HG02763 (cell line): ENCODE data around the gene APBA1.
"Not testable (repeated sequence)": the region's sequence is repeated elsewhere in the genome, so short reads cannot be mapped to it uniquely, and the experiment has no call there.

Experiments used
- ATAC-seq: cut with Tn5 transposase; IDR thresholded peaks from one replicate; pipeline ENCODE4 v1.9.1; 2021; ENCODE audit warnings: mild to moderate bottlenecking, moderate library complexity; ENCODE audit not compliant: unreplicated experiment

Gene APBA1

DNA sequence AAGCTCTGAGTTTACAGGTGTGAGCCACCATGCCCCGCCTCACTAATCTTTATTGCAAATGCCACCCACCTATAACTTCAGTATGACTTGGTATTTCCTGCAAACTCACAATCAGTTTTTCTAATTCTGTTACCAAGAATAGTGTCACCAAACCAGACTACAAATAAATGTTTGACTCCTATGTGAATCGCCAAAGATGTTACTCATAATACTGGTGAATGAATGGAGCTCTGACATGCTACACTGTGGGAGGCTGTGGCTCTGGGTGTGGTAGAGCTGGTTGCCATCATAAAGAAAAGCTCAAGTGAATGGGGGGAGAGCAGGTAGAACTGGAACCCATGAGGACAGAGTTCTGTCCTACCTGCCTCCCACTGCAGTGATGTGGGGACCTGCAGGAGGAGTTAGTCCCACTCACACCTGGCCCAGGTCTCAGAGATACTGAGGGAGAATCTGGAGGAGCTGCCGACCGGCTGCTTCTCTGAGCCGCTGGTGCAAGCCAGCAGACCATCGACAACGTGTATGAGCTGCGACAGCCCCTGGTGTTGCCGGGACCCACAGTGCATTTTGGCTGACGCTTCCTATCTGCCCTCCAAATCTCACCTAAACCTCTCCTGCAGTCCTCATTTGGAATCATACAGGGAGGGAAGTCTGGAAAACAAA lies 251.4 kb downstream of the APBA1 start:
- no peak for ATAC-seq

DNA sequence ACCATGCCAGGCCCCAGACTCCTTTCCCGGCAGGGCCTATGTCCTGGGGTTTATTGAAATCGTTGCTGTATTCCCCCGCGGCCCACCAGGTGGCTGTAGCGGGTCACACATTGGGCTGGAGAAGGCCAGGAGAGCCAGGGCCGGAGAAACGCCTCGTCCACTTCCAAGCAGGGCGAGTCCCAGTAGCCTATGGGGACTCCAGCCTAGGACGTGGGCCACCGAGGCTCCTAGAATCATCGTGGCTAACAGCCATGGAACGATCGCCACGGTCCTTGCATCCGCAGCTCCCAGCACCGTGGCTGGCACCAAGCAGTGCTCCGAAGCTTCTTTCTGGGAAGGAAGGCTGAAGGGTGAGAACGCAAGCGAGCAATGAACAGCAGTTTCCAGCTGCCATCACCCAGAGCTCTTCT lies 259.4 kb downstream of the APBA1 start:
- no peak for ATAC-seq

DNA sequence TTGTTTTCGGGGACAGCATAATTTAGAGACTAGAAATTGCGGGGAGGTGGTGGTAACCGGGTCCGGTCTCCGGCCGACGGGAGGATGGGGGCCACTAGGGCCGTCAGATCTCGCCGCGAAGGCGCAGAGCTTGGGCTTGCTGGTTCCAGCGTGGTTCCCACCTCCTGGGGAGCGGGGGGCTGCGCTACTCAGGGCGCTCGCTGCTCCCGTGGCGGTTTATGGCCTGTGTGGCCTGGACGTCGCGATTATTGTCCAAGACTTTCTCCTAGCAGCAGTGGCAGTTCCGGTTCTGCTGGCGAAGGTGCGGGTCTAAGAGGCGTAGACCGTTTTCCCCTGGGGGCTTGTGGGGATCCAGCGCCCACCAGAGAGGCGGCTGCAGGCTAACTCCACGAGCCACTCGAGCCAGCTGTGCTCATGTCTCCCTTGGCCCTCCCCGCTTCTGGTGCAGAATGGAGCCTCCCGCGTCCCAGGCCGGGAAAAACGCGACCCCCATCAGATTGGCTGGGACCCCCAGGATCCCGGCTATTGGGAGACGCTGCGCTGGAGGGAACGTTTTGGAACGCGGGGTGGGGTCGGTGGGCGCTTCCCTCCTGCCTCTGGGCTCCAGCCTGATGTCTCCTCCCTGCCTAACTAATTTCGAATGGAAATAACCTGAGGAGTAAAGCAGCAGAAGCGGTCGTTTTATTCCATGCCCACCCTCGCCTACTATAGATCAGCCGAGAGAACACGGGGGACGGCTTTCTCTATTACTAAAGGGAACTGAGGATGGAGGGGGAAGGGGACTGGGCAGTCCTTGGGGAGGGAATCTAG lies 260.0 kb downstream of the APBA1 start:
- no peak for ATAC-seq

DNA sequence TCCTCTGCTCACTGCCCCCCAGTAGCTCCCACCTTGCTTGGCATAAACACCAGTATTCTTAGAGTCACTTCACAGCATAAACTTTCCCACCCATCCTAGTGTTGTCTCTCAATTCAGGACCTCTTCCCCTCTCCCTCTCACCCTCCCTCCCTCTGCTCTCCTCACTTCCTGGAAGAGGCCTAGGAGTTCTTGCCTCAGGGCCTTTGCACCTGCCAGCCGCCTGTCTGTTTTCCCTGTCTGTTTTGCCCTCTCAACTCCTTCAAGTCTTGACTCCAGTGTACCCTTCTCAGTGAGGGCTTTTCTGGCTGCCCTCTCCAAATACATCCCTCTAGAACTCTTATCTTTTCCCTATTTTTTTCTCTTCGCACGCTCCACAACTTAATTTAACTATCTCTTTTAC lies 260.9 kb downstream of the APBA1 start:
- ATAC-seq: no peak

DNA sequence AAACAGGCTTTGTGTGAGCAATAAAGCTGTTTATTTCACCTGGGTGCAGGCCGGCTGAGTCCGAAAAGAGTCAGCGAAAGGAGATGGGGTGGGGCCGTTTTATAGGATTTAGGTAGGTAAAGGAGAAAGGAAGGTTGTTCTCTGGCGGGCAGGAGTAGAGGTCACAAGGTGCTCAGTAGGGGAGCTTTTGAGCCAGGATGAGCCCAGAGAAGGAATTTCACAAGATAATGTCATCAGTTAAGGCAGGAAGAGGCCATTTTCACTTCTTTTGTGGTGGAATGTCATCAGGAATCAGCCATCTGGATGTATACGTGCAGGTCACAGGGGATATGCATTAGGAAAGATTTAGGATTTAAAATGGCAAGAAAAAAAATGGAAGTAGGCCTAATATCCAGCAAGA lies 262.2 kb downstream of the APBA1 start:
- ATAC-seq: not testable (repeated sequence)

DNA sequence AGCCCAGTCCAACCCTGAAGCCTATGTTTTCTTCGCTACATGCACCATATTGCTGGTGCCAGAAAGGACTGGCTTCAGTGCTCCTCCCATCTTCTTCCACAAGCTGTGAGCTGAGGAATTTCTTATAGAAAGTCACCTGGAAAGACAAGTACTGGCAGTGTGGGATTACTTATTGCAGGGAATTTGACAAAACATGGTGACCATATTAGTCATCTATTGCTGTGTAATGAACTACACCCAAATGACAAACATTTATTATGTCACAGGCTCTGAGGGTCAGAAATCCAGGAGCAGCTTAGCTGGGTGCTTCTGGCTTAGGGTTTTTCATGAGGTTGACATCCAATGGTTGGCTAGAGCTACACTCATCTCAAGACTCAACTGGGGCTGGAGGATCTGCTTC lies 271.7 kb downstream of the APBA1 start:
- no peak for ATAC-seq

DNA sequence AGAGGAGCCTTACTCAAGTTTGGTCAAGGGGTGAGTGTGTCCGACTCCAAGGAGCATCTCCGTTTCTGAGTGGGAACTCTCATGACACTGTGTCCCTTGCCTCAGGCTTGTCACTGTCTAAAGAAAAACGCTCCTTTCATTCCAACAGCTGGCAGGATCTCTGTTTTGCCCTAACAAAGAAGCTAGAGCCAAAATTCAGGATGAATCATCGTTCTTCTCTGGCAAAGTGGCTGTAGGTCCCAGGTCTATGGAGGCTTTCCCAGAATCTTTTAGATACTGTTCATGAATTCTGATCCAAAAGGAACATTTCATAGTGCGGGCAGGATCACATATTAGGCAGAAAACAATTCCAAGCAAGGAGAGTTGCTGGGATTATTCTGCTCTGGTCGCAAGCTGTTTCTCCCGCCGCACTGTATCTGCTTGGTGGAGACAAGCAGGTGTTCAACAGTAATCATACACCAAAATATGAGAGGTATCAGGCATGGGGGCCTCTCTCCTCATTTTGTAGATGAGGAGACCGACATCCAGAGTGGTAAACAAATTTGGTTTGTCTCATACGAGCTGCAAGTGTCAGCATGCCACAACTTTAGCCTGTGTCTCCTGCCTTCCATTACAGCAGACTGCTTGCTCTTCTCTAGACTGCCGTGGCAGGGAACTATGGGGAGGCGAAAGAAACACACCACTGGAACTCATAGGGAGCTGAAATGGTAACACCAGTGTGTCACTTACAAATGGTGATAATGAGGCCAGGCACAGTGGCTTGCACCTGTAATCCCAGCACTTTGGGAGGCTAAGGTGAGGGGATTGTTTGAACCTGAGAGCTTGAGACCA lies 274.6 kb downstream of the APBA1 start:
- no peak for ATAC-seq

DNA sequence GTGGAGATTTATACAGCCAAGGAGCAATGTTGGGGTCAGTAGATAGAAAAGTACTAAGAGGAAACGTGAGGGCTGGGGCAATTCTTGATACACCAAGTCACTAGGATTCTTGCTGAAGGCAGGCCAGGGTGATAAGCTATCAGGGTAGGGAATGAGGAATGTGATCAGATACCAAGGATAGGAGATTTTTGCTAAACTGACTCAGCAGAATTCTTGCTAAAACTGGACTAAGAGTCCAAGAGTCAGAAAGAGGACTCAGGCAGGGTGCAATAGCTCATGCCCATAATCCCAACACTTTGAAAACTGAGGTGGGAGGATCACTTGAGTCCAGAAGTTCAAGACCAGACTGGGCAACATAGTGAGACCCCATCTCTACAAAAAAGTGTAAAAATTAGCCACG lies 275.4 kb downstream of the APBA1 start:
- ATAC-seq: no peak

DNA sequence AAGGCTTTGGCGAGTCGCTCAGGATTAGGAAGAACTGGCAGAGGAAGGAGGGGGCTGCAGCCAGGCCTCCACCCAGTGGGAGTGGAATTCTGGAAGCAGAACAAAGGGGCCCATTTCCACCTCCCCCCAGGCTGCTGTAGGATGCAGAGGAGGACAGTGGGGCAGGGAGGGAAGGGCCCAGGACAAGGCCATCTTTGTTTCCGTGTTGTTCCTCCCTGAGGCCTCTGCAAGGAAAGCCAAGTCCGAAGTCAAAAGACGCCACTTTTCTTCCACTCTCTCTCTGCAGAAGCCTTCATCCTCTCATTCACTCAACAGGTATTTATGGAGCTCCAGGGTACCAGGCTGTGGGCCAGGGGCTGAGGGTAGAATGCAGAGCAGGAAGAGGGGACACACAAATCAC lies 276.5 kb downstream of the APBA1 start:
- ATAC-seq: no peak

DNA sequence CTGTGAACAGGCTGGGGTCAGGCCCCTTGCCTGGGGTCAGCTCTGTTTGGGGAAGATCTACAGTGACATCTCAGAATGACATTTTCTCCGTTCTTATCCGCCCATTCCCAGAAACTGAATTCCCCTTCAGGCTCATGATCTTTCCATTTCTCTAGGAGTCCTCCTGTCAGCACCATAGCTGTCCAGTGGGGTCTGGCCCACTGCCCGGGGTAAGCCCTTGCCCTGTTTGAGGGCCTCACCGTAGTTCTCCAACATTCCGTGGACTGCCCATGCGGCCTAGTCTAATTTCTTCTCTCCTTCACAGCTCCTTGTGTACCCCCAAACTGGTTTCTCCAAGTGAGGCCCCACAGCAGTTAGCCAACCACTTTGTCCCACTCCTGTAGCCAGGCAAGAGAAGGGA lies 278.7 kb downstream of the APBA1 start:
- no peak for ATAC-seq

DNA sequence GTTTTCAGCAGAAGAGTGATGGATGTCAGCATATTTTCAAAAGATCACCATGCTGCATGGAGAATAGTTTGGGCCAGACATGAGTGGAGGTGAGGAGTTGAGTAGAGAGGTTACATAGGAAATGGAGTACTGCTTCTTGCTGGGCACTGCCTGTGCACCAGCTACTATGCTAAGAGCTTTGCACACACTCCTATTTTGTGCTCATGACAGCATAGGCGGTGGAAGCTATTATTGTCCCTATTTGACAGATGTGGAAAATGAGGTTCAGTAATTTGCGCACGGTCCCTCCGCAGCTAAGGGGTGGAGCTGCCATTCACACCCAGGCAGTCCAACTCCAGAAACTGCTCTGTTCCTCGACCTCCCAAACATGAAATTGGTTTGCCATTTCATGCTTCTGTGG lies 279.3 kb downstream of the APBA1 start:
- ATAC-seq: no peak

DNA sequence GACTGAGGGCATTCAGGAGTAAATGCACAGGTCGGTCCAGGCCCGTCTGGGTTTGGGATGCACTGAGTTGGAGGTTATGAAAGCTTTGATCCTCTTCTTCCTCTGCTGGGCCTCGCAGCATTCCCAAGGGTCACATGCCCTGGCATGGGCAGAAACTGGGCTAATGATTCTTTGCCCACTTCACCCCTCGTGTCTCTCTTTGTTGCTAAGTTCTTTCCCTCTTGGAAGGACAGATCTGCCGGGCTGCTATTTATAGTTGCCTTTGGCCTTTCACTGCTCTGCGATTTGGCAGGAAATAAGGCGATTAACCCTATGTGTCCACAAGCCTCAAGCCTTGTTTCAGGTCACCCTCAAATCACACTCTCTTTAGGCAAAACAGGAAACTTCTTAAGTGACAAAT lies 280.2 kb downstream of the APBA1 start:
- no peak for ATAC-seq

DNA sequence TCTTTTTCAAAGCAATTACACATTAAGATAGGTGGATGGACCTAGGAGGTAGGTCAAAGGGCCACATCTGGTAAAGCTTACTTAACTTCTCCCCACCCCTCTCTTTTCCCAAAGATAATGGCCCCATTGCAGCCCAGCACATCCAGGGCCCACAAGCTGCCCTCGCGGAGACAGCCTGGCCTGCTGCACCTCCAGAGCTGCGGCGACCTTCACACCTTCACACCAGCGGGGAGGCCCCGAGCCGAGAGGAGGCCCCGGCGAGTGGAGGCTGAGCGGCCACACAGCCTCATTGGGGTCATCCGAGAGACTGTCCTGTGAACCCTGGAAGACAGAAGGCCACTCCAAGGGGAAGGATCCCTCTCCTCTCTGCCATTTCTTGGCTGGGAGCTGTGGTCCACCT lies 280.7 kb downstream of the APBA1 start:
- ATAC-seq: no peak

DNA sequence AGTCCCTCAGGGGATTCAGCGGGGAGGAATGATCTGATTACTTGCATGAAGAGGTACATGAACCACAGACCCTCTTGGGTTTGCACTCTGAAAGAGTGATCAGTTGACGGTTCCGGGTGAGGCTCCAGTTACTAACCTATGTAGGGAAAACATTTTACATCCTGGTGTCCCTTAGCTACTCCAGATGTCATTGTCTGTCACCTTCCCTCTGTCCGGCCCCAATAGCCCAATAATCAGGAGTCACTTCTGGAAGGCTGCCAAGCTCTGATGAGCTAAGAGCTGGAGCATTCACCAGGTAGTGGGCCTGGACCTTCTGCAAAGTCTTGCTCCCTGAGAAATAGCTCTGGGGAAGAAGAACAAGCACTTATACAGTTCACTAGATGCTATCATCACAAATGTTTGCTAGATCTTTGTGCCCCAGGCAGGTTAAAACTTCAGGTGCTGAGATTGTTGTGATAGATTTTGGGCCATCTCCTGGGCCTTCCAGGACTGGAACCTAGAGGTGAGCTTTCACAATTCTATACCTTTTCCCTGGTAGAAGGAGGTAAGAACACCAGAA lies 282.7 kb downstream of the APBA1 start:
- ATAC-seq: no peak

DNA sequence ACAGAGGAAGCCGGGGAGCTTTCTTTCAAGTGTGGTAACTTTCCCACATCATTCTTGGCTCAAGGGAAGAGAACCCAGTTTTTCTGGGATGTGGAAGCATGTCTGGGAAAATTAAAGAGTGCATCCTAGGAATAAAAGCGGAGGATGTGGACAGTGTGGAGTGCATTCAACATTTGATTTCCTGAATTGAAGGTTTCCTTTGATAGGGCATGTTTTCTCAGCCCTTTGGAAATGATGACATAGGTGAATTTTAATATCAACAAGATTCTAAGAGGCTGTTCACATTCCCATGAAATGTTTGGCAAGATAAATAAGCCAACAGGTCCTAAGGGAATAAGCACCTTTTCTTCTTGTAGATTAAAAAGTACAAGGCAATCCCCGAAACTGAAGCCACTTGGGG lies 283.6 kb downstream of the APBA1 start:
- no peak for ATAC-seq

DNA sequence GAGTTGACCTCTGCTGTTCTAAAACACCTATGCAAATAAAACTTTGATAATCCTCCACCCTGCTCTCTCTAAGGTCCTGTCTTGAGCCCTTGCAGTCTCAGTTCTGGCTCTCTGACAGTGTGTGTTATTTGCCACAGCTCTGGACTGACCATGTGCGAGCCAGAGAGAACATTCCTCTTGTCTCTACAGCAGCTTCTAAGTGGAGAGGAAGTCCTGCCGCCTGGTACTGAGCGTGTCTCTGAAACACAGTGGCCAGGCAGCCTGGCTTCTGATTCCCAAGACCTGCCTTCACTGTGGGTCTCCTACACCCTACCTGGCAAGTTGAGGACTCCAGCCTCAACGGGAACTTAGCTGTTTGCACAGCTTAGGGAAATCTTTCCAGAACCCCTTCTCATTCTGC lies 285.5 kb downstream of the APBA1 start:
- ATAC-seq: no peak

DNA sequence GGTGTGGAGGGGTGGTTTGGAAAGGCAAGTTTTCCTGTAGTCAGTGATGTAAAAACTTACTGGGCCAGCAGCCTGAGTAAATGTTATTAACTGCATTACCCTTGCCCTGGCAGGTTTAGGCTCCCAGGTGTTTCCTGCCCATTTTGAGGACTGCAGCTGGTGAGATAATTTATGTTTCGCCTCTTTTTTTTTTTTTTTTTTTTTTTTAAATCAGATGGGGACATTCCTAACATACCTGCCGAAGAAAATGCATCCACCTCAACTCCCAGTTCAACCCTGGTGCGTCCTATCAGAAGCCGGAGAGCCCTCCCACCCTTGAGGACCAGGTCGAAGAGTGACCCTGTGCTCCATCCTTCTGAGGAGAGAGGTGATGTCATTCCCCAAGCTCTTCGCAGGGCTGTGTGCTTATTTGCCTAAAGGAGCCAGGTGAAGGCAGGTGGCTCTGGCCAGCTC lies 286.6 kb downstream of the APBA1 start:
- ATAC-seq: no peak

DNA sequence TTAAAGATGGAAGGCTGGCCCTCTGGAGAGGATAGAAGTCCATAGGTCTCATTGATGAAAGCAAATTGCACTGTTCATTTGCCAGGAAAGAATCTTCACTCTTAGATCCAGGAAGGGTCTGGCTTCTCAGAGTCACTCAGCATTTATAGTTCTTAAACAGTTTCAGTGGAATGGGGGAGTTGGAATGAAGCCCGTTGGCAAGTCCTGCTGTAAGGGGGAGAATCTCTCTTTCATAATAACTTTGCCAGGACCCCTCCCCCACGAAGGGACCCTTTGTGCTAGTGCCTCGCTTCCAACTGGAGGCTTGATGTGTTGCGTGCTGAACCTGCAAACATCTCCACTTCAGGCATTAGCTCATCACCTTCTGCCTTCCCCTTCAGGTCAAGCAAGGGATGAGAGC lies 290.0 kb downstream of the APBA1 start:
- no peak for ATAC-seq

DNA sequence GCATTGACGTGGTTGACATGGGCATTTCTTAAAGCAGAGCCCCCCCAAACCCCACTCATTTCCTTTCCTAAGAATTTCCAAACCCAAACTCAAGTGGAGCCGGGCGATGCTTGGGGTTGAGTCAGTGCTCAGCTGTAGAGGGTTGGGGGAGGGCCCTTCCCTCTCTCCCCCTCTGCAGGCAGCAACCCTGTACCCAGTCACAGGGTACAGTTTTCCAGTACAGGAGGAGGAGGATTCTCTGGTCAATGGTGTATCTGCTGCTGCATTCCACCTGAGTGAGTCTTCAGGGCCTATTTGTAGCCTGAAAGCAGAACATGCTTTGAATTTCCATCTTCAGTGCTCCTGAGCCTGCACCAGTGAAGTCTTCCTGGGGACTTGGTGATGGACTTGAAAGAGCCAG lies 291.4 kb downstream of the APBA1 start:
- ATAC-seq: no peak

DNA sequence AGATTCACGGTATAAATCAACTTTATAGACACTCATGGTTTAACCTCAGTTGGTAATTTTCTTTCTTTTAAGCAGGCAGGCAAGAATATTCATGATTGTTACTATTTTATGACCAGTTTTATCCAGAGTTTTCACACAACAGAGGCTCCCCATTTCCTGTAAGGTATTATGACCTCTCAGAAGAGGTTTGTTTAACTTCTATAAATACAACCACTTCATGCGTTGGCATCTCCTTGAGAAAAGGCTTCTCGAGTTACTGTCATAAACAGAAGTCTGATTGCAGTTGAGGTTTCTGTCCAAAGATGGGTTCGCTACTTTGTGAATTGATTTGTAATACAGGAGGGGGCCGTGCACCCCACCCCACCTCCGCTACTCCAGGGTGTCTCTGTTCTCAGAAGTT lies 291.9 kb downstream of the APBA1 start:
- no peak for ATAC-seq

DNA sequence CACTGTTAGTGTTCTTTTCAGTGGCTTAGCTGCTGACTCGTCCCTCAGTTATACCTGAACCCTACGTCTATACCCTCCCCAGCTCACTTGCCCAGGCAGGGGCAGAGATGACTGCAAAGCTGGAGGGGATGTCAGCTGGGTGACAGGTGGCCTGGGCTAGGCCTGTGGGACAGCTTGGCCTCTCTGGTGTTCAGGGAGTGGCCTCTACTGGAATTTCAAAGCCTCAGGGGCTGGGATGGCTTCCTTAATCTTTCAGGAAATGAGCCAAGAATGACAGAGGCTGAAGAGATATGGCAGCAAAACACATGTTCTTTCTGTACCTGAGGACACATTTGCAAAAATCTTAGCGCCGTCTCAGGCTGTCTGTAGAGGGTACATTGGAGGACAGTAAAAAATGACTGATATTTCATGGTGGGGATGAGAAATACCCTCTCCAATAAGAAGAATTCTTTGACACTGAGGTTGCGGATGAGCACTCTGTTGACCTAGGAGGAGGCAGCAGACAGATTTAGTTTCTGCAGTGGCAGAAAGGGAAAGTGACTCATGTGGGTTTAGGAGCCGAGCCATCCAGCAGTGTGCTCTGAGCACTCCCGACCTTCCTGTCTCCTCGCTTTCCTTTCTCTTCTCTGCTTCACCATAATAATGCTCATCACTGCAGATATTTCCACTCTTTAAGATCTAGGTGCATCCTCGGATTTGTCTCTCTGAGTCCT lies 292.7 kb downstream of the APBA1 start:
- ATAC-seq: no peak
